GM12864 (cell line): ENCODE measurements around the gene TAGLN2.
"Not testable (repeated sequence)": the region's sequence is repeated elsewhere in the genome, so short reads cannot be mapped to it uniquely, and the experiment has no call there.

Experiments
- DNase-seq: peaks from one replicate; pipeline ENCODE4 v3.0.0-alpha.2; 2011; ENCODE audit warnings: low read depth
- H3K4me3 ChIP-seq: 2 replicates; pipeline ENCODE4 v1.5.1; 2011; ENCODE audit warnings: mild to moderate bottlenecking, low read depth, low read length, control low read depth
- CTCF ChIP-seq: IDR thresholded peaks from 2 replicates; pipeline ENCODE4 v1.5.1; 2011; ENCODE audit warnings: low read depth, mild to moderate bottlenecking, moderate library complexity, low read length, control low read depth, inconsistent platforms; ENCODE audit errors: missing control alignments

TAGLN2 gene

GRCh38 chr1:159900755-159901360 is 24.4 kb downstream of the TAGLN2 start:
- no peak overlapping the region for H3K4me3 ChIP-seq
- no peak for TF ChIP-seq CTCF
- DNase-seq: no peak

GRCh38 chr1:159900086-159900680 is 25.1 kb downstream of the TAGLN2 start, which contains the start of gene CFAP45:
Gene CFAP45, minus strand, starts transcription at chr1:159900165. Its CDS starts 67 bp downstream, at chr1:159900098.
- TF ChIP-seq CTCF: no peak
- H3K4me3 ChIP-seq: no peak within 1 kb of the TSS
- no peak for DNase-seq

- not testable (repeated sequence) for H3K4me3 ChIP-seq, DNase-seq
These were observed 25.7 kb downstream of the TAGLN2 start for GRCh38 chr1:159899634-159900033.

GRCh38 chr1:159898527-159898926 is 26.8 kb downstream of the TAGLN2 start:
- no peak overlapping the region for H3K4me3 ChIP-seq
- no peak for DNase-seq
- TF ChIP-seq CTCF: no peak

GRCh38 chr1:159897962-159898361 is 27.3 kb downstream of the TAGLN2 start:
- DNase-seq: no peak
- H3K4me3 ChIP-seq: no peak overlapping the region
- no peak for TF ChIP-seq CTCF

GRCh38 chr1:159896546-159896930 is 28.8 kb downstream of the TAGLN2 start:
- no peak overlapping the region for H3K4me3 ChIP-seq
- no peak for DNase-seq
- no peak for TF ChIP-seq CTCF

GRCh38 chr1:159895836-159896545 is 29.3 kb downstream of the TAGLN2 start:
- no peak for TF ChIP-seq CTCF
- no peak overlapping the region for H3K4me3 ChIP-seq
- DNase-seq: no peak
